A549 (cell line): ENCODE results near the gene KHDC3L. TPM values are rescaled to one million over a fixed set of nuclear protein-coding genes. Genes with fewer than 3 reads are reported as not detected.

Source experiments
- ATAC-seq, 2 experiments: fragments of 200-7000 bp in 1 of 2; fragments of >200 bp in 1 of 2; cut with Nextera tagmentation in 1 of 2; cut with Tn5 transposase in 1 of 2; 3 replicates each; pipeline versions ENCODE4 v1.8.0 to v1.9.1; 2018 to 2020; ENCODE audit warnings: mild to moderate bottlenecking in 1 of 2, moderate library complexity in 1 of 2
- CTCF ChIA-PET: fragments of 300-600 bp; sonication (Branson Sonifier 250); formaldehyde crosslinking; extraction: SDS; loops from one replicate; lab custom pipeline; 2021; ENCODE audit warnings: antibody characterized with exemption, inconsistent platforms; lab: Yijun Ruan, JAX
- POLR2A ChIA-PET: fragments of 350-600 bp; formaldehyde crosslinking; extraction: SDS; loops from one replicate; lab custom pipeline; 2021; ENCODE audit warnings: antibody characterized with exemption, inconsistent platforms; lab: Yijun Ruan, JAX
- DNase-seq, 2 experiments: peaks; one replicate each; pipeline versions ENCODE4 v3.0.0 to v3.0.0-alpha.2; 2011 to 2016; ENCODE audit warnings: low read depth in 1 of 2, low spot score in 1 of 2
- FAIRE-seq: peaks from 2 replicates; lab custom pipeline; 2011; peaks lifted over from hg19 to GRCh38; lab: Jason Lieb, UNC
- H3K27ac ChIP-seq, 2 experiments: fragments of >200 bp; sonication (Bioruptor Twin); formaldehyde crosslinking; 3 replicates each; pipeline ENCODE4 v1.5.1; 2016 to 2017
- H3K4me1 ChIP-seq: fragments of >200 bp; sonication (Bioruptor Twin); formaldehyde crosslinking; 3 replicates; pipeline ENCODE4 v1.6.1; 2016
- H3K4me2 ChIP-seq: fragments of >200 bp; sonication (Bioruptor Twin); formaldehyde crosslinking; 3 replicates; pipeline ENCODE4 v1.6.1; 2016
- H3K4me3 ChIP-seq: fragments of >200 bp; sonication (Bioruptor Twin); formaldehyde crosslinking; 3 replicates; pipeline ENCODE4 v1.5.1; 2016
- H3K9me3 ChIP-seq: fragments of >200 bp; sonication (Bioruptor Twin); formaldehyde crosslinking; 3 replicates; pipeline ENCODE4 v1.6.1; 2016
- BCL3 ChIP-seq: fragments of >200 bp; sonication (Bioruptor Twin); formaldehyde crosslinking; IDR thresholded peaks from 3 replicates; pipeline ENCODE4 v1.6.1; 2016
- CBX2 ChIP-seq: fragments of 200-600 bp; sonication (generic); IDR thresholded peaks from 2 replicates; pipeline ENCODE4 v1.6.1; 2016; ENCODE audit warnings: low read depth, mild to moderate bottlenecking, borderline replicate concordance
- CHD2 ChIP-seq: fragments of 150-350 bp; IDR thresholded peaks from 2 replicates; pipeline ENCODE4 v1.6.1; 2014; ENCODE audit warnings: low read length; ENCODE audit not compliant: partially characterized antibody
- CHD4 ChIP-seq: fragments of 200-600 bp; sonication (generic); IDR thresholded peaks from 2 replicates; pipeline ENCODE4 v1.6.1; 2016; ENCODE audit warnings: antibody characterized with exemption, mild to moderate bottlenecking, borderline replicate concordance
- CTCF ChIP-seq: fragments of >200 bp; sonication (Bioruptor Twin); formaldehyde crosslinking; IDR thresholded peaks from 3 replicates; pipeline ENCODE4 v1.5.1; 2016
- ELK1 ChIP-seq: fragments of 150-350 bp; IDR thresholded peaks from 2 replicates; pipeline ENCODE4 v1.6.1; 2014; ENCODE audit warnings: low read depth, mild to moderate bottlenecking, low read length
- FOSB ChIP-seq: fragments of 250-450 bp; sonication (Bioruptor Pico); IDR thresholded peaks from 2 replicates; pipeline ENCODE4 v1.5.0; 2020; ENCODE audit warnings: mild to moderate bottlenecking, moderate library complexity
- GATA3 ChIP-seq: IDR thresholded peaks from 2 replicates; pipeline ENCODE4 v1.6.1; 2012; ENCODE audit warnings: borderline replicate concordance
- HES2 ChIP-seq: fragments of >200 bp; sonication (Bioruptor Twin); formaldehyde crosslinking; IDR thresholded peaks from 2 replicates; pipeline ENCODE4 v1.6.1; 2016
- HEYL ChIP-seq: fragments of 250-450 bp; sonication (Bioruptor Pico); IDR thresholded peaks from 2 replicates; pipeline ENCODE4 v1.8.0; 2021; ENCODE audit warnings: mild to moderate bottlenecking, moderate library complexity
- HMGXB4 ChIP-seq: fragments of 250-450 bp; sonication (Bioruptor Pico); IDR thresholded peaks from 2 replicates; pipeline ENCODE4 v1.5.0; 2021; ENCODE audit warnings: mild to moderate bottlenecking, moderate library complexity, borderline replicate concordance
- HOXB13 ChIP-seq: fragments of 250-450 bp; sonication (Bioruptor Pico); IDR thresholded peaks from 2 replicates; pipeline ENCODE4 v1.5.0; 2020; ENCODE audit warnings: low read depth, mild to moderate bottlenecking, moderate library complexity
- JUNB ChIP-seq: fragments of >200 bp; sonication (Bioruptor Twin); formaldehyde crosslinking; IDR thresholded peaks from 2 replicates; pipeline ENCODE4 v1.6.1; 2016
- KDM1A ChIP-seq: fragments of 200-600 bp; sonication (generic); IDR thresholded peaks from 2 replicates; pipeline ENCODE4 v1.6.1; 2016; ENCODE audit warnings: low read depth, mild to moderate bottlenecking
- MAFK ChIP-seq: fragments of 450-650 bp; IDR thresholded peaks from 2 replicates; pipeline ENCODE4 v1.6.1; 2014; ENCODE audit not compliant: partially characterized antibody
- MYC ChIP-seq: IDR thresholded peaks from 2 replicates; pipeline ENCODE4 v1.6.1; 2012; ENCODE audit warnings: mild to moderate bottlenecking, inconsistent platforms, low read length, improper control_type of control experiment, borderline replicate concordance
- NFE2L2 ChIP-seq: fragments of 150-350 bp; conservative IDR thresholded peaks from 2 replicates; pipeline ENCODE4 v1.6.1; 2014; ENCODE audit warnings: low read length
- RARB ChIP-seq: fragments of 250-450 bp; sonication (Bioruptor Pico); IDR thresholded peaks from 2 replicates; pipeline ENCODE4 v1.8.0; 2021; ENCODE audit warnings: mild to moderate bottlenecking, moderate library complexity
- RFX5 ChIP-seq: fragments of 450-650 bp; IDR thresholded peaks from 2 replicates; pipeline ENCODE4 v1.7.1; 2014; ENCODE audit warnings: antibody characterized with exemption, mild to moderate bottlenecking, moderate library complexity
- SMC3 ChIP-seq: fragments of >200 bp; sonication (Bioruptor Twin); formaldehyde crosslinking; IDR thresholded peaks from 3 replicates; pipeline ENCODE4 v1.6.1; 2018; ENCODE audit warnings: inconsistent platforms
- TFCP2L1 ChIP-seq: fragments of 250-450 bp; sonication (Bioruptor Pico); IDR thresholded peaks from 2 replicates; pipeline ENCODE4 v1.5.0; 2021; ENCODE audit warnings: mild to moderate bottlenecking
- WGBS: methylation state at CpG from one replicate; pipeline ENCODE4 v1.1.6; 2017; ENCODE audit errors: missing lambda C conversion rate; 5-methylcytosine and 5-hydroxymethylcytosine counted together
- polyA plus RNA-seq, 4 experiments: library from polyadenylated mRNA; depleted of rRNA in 3 of 4; stranded (reverse); fragments of >200 nt; fragmentation: RNase III in 1 of 4; extraction: RNeasy Plus Mini Kit Qiagen cat#74134 plus additional on column Dnase treatment in 1 of 4; gene quantifications; 2 replicates in 3 of 4; 3 replicates in 1 of 4; pipeline ENCODE4 v1.2.3, GENCODE V29; 2011 to 2017

The KHDC3L gene
- polyA plus RNA-seq, 2 of the 4 experiments (the other 2 are of a cell fraction): not detected

GRCh38 chr6:73328790-73329189 is 33.7 kb upstream of the KHDC3L start:
- Histone ChIP-seq H3K4me1 (no peaks in the 10 kb centered on the region), H3K4me2 (no peak overlapping the region), H3K4me3 (no peak overlapping the region), H3K9me3 (no peaks in the 10 kb centered on the region), H3K27ac (no peak overlapping the region)
- no peak for FAIRE-seq
- POLR2A ChIA-PET: no interaction called here
- no peak for TF ChIP-seq FOSB (CRISPR knock-in tag)
- TF ChIP-seq RFX5: no peak
- no peak for TF ChIP-seq TFCP2L1 (CRISPR knock-in tag)
- no peak for TF ChIP-seq HMGXB4 (CRISPR knock-in tag)
- TF ChIP-seq KDM1A: no peak
- no peak for TF ChIP-seq MYC
- DNase-seq: no peak
- WGBS: 36% methylated on average over 3 of the region's 3 CpGs
- CTCF ChIA-PET: interaction anchor here (0.6 to 3.2 kb wide), 6 partner anchors 20 to 1933 kb away, joined by 3 to 16 read pairs (median 6); no protein-coding TSS in a partner anchor
- ATAC-seq: no peak

GRCh38 chr6:73329201-73329600 is 33.3 kb upstream of the KHDC3L start:
- FAIRE-seq (no peak), ATAC-seq (no peak), DNase-seq (no peak)
- H3K4me1 ChIP-seq: no peaks in the 10 kb centered on the region
- no peak overlapping the region for H3K27ac ChIP-seq
- H3K9me3 ChIP-seq: no peaks in the 10 kb centered on the region
- TF ChIP-seq JUNB (no peak), CHD4 (no peak), NFE2L2 (no peak), MAFK (no peak), GATA3 (no peak), RARB (CRISPR knock-in tag) (no peak), ELK1 (no peak), HES2 (no peak), SMC3 (no peak), FOSB (CRISPR knock-in tag) (no peak), TFCP2L1 (CRISPR knock-in tag) (no peak), HEYL (CRISPR knock-in tag) (no peak), CBX2 (no peak), CTCF (no peak), HOXB13 (no peak), BCL3 (no peak), CHD2 (no peak)
- TF ChIP-seq, all 56 proteins: peak for 0
- no peak overlapping the region for H3K4me2 ChIP-seq
- WGBS: 45% methylated on average over 3 of the region's 3 CpGs
- ChIA-PET POLR2A (no interaction called here), CTCF (interaction anchor here (1.2 to 3.2 kb wide), 4 partner anchors 21 to 715 kb away, joined by 4 to 16 read pairs (median 10); no protein-coding TSS in a partner anchor)
- H3K4me3 ChIP-seq: no peak overlapping the region
